HepG2 (cell line): ENCODE measurements around the gene ACTL7B. TPM values are rescaled to one million over a fixed set of nuclear protein-coding genes. Genes with fewer than 3 reads are reported as not detected.

Experiments used
- ATAC-seq: fragments of 200-7000 bp; cut with Tn5 transposase; 3 replicates; pipeline ENCODE4 v1.9.1; 2020; ENCODE audit warnings: mild to moderate bottlenecking, moderate library complexity
- BruUV-seq: library from RNA; stranded (reverse); fragments of 400-500 nt; replicated peaks from 2 replicates; lab custom pipeline; 2021; lab: Mats Ljungman, UMichigan
- CTCF ChIA-PET: fragments of 300-600 bp; formaldehyde crosslinking; extraction: SDS; loops from one replicate; lab custom pipeline; 2021; ENCODE audit warnings: low total read pairs, inconsistent platforms, low intra/inter-chr PET ratio; lab: Yijun Ruan, JAX
- POLR2A ChIA-PET: fragments of 350-600 bp; sonication (Branson Sonifier 250); formaldehyde crosslinking; loops from one replicate; lab custom pipeline; 2020; ENCODE audit warnings: antibody characterized with exemption, inconsistent platforms; lab: Yijun Ruan, JAX
- DNase-seq: peaks from one replicate; pipeline ENCODE4 v3.0.0-alpha.2; 2015; ENCODE audit warnings: low spot score
- FAIRE-seq: peaks from 3 replicates; lab custom pipeline; 2011; peaks lifted over from hg19 to GRCh38; lab: Jason Lieb, UNC
- H2AFZ ChIP-seq: one replicate; pipeline ENCODE4 v1.6.1; 2011; ENCODE audit warnings: low read length, inconsistent platforms
- H3K27ac ChIP-seq: fragments of 300-600 bp; 3 replicates; pipeline ENCODE4 v1.8.0; 2011; ENCODE audit warnings: mixed run types, mild to moderate bottlenecking, mixed read lengths, low read length, inconsistent platforms; ENCODE audit not compliant: insufficient read depth; ENCODE audit errors: extremely low read length
- H3K27me3 ChIP-seq, 2 experiments: fragments of 200-600 bp in 1 of 2; 2 replicates in 1 of 2; 3 replicates in 1 of 2; pipeline versions ENCODE4 v1.6.0 to v1.8.0; 2011; ENCODE audit warnings: low read length in 2 of 2, mild to moderate bottlenecking in 2 of 2, moderate library complexity in 2 of 2, inconsistent platforms in 1 of 2; ENCODE audit not compliant: insufficient read depth in 2 of 2, control insufficient read depth in 1 of 2
- H3K36me3 ChIP-seq, 2 experiments: fragments of 200-600 bp in 1 of 2; replicated peaks in 1 of 2; 2 replicates in 1 of 2; 3 replicates in 1 of 2; pipeline versions ENCODE4 v1.5.1 to v1.8.0; 2011; ENCODE audit warnings: low read length in 2 of 2, inconsistent platforms in 1 of 2; ENCODE audit not compliant: insufficient read depth in 2 of 2, control insufficient read depth in 1 of 2
- H3K4me1 ChIP-seq: 2 replicates; pipeline ENCODE4 v1.5.1; 2012; ENCODE audit warnings: low read length, inconsistent platforms; ENCODE audit not compliant: insufficient read depth
- H3K4me2 ChIP-seq: 2 replicates; pipeline ENCODE4 v1.6.0; 2011; ENCODE audit warnings: low read depth, low read length, inconsistent platforms
- H3K4me3 ChIP-seq, 3 experiments: fragments of 200-600 bp in 1 of 3; sonication (generic), shearing (Covaris generic) in 1 of 3; replicated peaks in 1 of 3; 2 replicates each; pipeline ENCODE4 v1.5.1; 2011 to 2016; ENCODE audit warnings: low read length in 3 of 3, inconsistent platforms in 2 of 3, low read depth in 2 of 3, mild to moderate bottlenecking in 2 of 3, control low read depth in 1 of 3, mixed read lengths in 1 of 3; ENCODE audit not compliant: insufficient read depth in 1 of 3
- H3K79me2 ChIP-seq: one replicate; pipeline ENCODE4 v1.6.1; 2011; ENCODE audit warnings: low read length, inconsistent platforms; ENCODE audit not compliant: insufficient read depth
- H3K9ac ChIP-seq: 2 replicates; pipeline ENCODE4 v1.6.0; 2011; ENCODE audit warnings: mild to moderate bottlenecking, low read depth, low read length, inconsistent platforms; ENCODE audit not compliant: insufficient read depth
- H3K9me3 ChIP-seq: 2 replicates; pipeline ENCODE4 v1.5.1; 2012; ENCODE audit warnings: mild to moderate bottlenecking, low read length
- H4K20me1 ChIP-seq: 2 replicates; pipeline ENCODE4 v1.6.0; 2011; ENCODE audit warnings: inconsistent platforms, mild to moderate bottlenecking, low read length, moderate library complexity; ENCODE audit not compliant: insufficient read depth
- AGO2 ChIP-seq: fragments of 200-400 bp; formaldehyde crosslinking; optimal IDR thresholded peaks from 2 replicates; pipeline ENCODE3; 2017; ENCODE audit warnings: mild to moderate bottlenecking, low read depth, low read length, moderate library complexity
- FIP1L1 ChIP-seq: fragments of 200-400 bp; formaldehyde crosslinking; IDR thresholded peaks from 2 replicates; pipeline ENCODE4 v1.6.1; 2018; ENCODE audit warnings: low read depth, mild to moderate bottlenecking, low read length, moderate library complexity, borderline replicate concordance; ENCODE audit not compliant: insufficient read depth
- HES4 ChIP-seq: sonication (generic); formaldehyde crosslinking; IDR thresholded peaks from 2 replicates; pipeline ENCODE4 v1.9.0; 2021; ENCODE audit warnings: mild to moderate bottlenecking, missing genetic modification reagents, borderline replicate concordance
- NFYC ChIP-seq: IDR thresholded peaks from 2 replicates; pipeline ENCODE4 v1.6.1; 2016; ENCODE audit warnings: missing genetic modification reagents, missing compliant biosample characterization
- PLRG1 ChIP-seq: fragments of 450-650 bp; conservative IDR thresholded peaks from 2 replicates; pipeline ENCODE4 v1.6.1; 2016
- POLR2AphosphoS5 ChIP-seq: IDR thresholded peaks from 2 replicates; pipeline ENCODE4 v1.6.1; 2012; ENCODE audit warnings: low read depth, low read length
- RFX3 ChIP-seq: IDR thresholded peaks from 2 replicates; pipeline ENCODE4 v1.6.1; 2016; ENCODE audit warnings: missing biosample characterization, missing genetic modification reagents
- SP1 ChIP-seq, 2 experiments: fragments of 450-650 bp in 1 of 2; sonication (generic) in 1 of 2; formaldehyde crosslinking in 1 of 2; IDR thresholded peaks; 2 replicates each; pipeline versions ENCODE4 v1.4.0 to v1.6.1; 2016 to 2020; ENCODE audit warnings: missing genetic modification reagents in 1 of 2
- SP5 ChIP-seq: IDR thresholded peaks from 2 replicates; pipeline ENCODE4 v1.6.1; 2016; ENCODE audit warnings: low read depth, borderline replicate concordance
- ZNF670 ChIP-seq: sonication (generic); formaldehyde crosslinking; IDR thresholded peaks from 2 replicates; pipeline ENCODE4 v1.8.0; 2022; ENCODE audit warnings: mild to moderate bottlenecking, missing genetic modification reagents, borderline replicate concordance
- WGBS: methylation state at CpG from one replicate; pipeline ENCODE4 v1.1.6; 2017; ENCODE audit warnings: low lambda C conversion rate; 5-methylcytosine and 5-hydroxymethylcytosine counted together
- in situ Hi-C: cut with HindIII; loops from 2 replicates; pipeline ENCODE4 v1.10.0; 2017; ENCODE audit warnings: low pct_unique_long_range_greater_than_20kb; ENCODE audit not compliant: extremely low pct_ligation_motif_present
- intact Hi-C: fragments of 100-400 bp; cut with micrococcal nuclease; formaldehyde crosslinking; loops from one replicate; pipeline ENCODE4 v1.10.0; 2022; ENCODE audit not compliant: unreplicated experiment
- polyA plus RNA-seq, 8 experiments: library from polyadenylated mRNA; depleted of rRNA in 3 of 8; stranded (reverse) in 7 of 8; unstranded in 1 of 8; fragments of >200 nt; fragmentation: Illumina TruSeq in 4 of 8; extraction: Trizol in 4 of 8; gene quantifications; 2 replicates each; pipeline versions ENCODE4 v1.2.1 to v1.2.3, GENCODE V29; 2011 to 2016; ENCODE audit warnings: low read depth in 4 of 8, missing spikeins in 1 of 8, mixed read lengths in 1 of 8; ENCODE audit not compliant: insufficient read depth in 1 of 8
- total RNA-seq, 5 experiments: library from RNA; depleted of rRNA; stranded (reverse); fragments of >200 nt; fragmentation: Illumina TruSeq; extraction: Trizol; gene quantifications; 2 replicates each; pipeline ENCODE4 v1.2.3, GENCODE V29; 2016; ENCODE audit warnings: low read depth in 1 of 5
- TF ChIP-seq, protein P1 (sequence below): sonication (generic); formaldehyde crosslinking; IDR thresholded peaks from 2 replicates; pipeline ENCODE4 v1.4.0; 2020; ENCODE audit warnings: missing genetic modification reagents
- TF ChIP-seq, protein P2 (sequence below): sonication (generic); formaldehyde crosslinking; IDR thresholded peaks from 2 replicates; pipeline ENCODE4 v1.5.0; 2020; ENCODE audit warnings: mild to moderate bottlenecking, missing genetic modification reagents

ACTL7B gene
- total and polyA plus RNA-seq, 2 of the 13 experiments (the other 11 are each of a cell fraction or from before 2014, with no cell fraction given): 0.07 to 0.11 TPM

GRCh38 chr9:108844856-108845255, 10.9 kb downstream of the ACTL7B start (continued):
- TF ChIP-seq ZNF670 (CRISPR knock-in tag): no peak
- TF ChIP-seq SP1 (IDR thresholded peaks at IDR 0.05): no peak
- TF ChIP-seq SP1 (CRISPR knock-in tag; IDR thresholded peaks at IDR 0.05): no peak
- no peak for TF ChIP-seq NFYC (CRISPR knock-in tag)
- no peak for TF ChIP-seq POLR2AphosphoS5
- no peak for TF ChIP-seq AGO2
- no peak for TF ChIP-seq HES4 (CRISPR knock-in tag)
- no peak for TF ChIP-seq PLRG1

DNA sequence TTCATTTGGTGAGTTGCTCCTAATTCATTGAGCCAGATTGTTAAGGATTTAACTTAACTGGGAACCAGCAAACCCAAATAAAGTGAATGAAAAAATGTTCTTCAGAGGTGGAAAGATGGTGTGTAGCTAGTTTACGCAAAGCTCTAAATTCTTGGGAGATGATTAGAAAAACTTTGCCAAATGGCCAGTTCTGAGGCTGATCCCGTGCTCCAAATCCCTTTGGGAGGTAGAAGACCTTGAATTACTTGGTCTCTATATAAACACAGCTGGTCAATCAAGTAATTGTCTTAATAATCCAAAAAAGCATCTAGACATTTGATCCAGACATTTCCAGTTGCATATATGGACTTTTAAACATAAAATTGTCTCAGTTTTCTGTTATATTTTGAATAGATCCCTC, 11.4 kb downstream of the ACTL7B start:
- Histone ChIP-seq H3K79me2 (no peaks in the 10 kb centered on the region), H3K4me2 (no peak overlapping the region), H3K27ac (no peak overlapping the region), H3K27me3 (no peaks in the 10 kb centered on the region), H3K4me3 (no peak overlapping the region), H3K9ac (no peak overlapping the region), H2AFZ (no peak overlapping the region), H3K4me1 (peaks cover 18% of the 10 kb centered on the region), H4K20me1 (no peaks in the 10 kb centered on the region), H3K36me3 (no peaks in the 10 kb centered on the region), H3K9me3 (no peaks in the 10 kb centered on the region)
- no peak for FAIRE-seq
- TF ChIP-seq, protein P1, sequence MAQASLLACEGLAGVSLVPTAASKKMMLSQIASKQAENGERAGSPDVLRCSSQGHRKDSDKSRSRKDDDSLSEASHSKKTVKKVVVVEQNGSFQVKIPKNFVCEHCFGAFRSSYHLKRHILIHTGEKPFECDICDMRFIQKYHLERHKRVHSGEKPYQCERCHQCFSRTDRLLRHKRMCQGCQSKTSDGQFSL (CRISPR knock-in tag): no peak
- TF ChIP-seq FIP1L1 (no peak), RFX3 (CRISPR knock-in tag) (no peak), SP5 (CRISPR knock-in tag) (no peak)
- TF ChIP-seq, protein P2, sequence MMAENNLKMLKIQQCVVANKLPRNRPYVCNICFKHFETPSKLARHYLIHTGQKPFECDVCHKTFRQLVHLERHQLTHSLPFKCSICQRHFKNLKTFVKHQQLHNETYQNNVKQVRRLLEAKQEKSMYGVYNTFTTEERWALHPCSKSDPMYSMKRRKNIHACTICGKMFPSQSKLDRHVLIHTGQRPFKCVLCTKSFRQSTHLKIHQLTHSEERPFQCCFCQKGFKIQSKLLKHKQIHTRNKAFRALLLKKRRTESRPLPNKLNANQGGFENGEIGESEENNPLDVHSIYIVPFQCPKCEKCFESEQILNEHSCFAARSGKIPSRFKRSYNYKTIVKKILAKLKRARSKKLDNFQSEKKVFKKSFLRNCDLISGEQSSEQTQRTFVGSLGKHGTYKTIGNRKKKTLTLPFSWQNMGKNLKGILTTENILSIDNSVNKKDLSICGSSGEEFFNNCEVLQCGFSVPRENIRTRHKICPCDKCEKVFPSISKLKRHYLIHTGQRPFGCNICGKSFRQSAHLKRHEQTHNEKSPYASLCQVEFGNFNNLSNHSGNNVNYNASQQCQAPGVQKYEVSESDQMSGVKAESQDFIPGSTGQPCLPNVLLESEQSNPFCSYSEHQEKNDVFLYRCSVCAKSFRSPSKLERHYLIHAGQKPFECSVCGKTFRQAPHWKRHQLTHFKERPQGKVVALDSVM (CRISPR knock-in tag): no peak
- ChIA-PET POLR2A (no interaction called here), CTCF (no interaction called here)
- no peak for ATAC-seq
- in situ Hi-C loops: no loop called here
- intact Hi-C loops: no loop called here
- no peak for DNase-seq
- 50% methylated on average over 2 of the region's 2 CpGs for WGBS
- BruUV-seq: no TSS peak
